HFFc6 (cell line): ENCODE data around the gene VPS52. TPM values are rescaled to one million over a fixed set of nuclear protein-coding genes. Genes with fewer than 3 reads are reported as not detected.

Source experiments
- DNase-seq: peaks from one replicate; pipeline ENCODE4 v3.0.0-alpha.2; 2018
- H3K27ac Mint-ChIP-seq: 2 replicates; pipeline ENCODE4 v1.8.0; 2020; ENCODE audit warnings: mild to moderate bottlenecking, mixed read lengths
- H3K27me3 Mint-ChIP-seq: 2 replicates; pipeline ENCODE4 v1.8.0; 2021; ENCODE audit warnings: mild to moderate bottlenecking, moderate library complexity, mixed read lengths; ENCODE audit not compliant: insufficient read depth
- H3K36me3 Mint-ChIP-seq: 2 replicates; pipeline ENCODE4 v1.8.0; 2021; ENCODE audit warnings: low read depth, mixed read lengths
- H3K4me1 Mint-ChIP-seq: 2 replicates; pipeline ENCODE4 v1.8.0; 2020; ENCODE audit warnings: low read depth, mixed read lengths
- H3K4me3 Mint-ChIP-seq: 2 replicates; pipeline ENCODE4 v1.8.0; 2020; ENCODE audit warnings: mild to moderate bottlenecking, moderate library complexity, mixed read lengths
- H3K9me3 Mint-ChIP-seq: 2 replicates; pipeline ENCODE4 v1.8.0; 2020; ENCODE audit warnings: mild to moderate bottlenecking, mixed read lengths
- microRNA-seq: library from miRNA; unstranded; fragments of <30 nt; microRNA quantifications from one replicate; pipeline ENCODE4, GENCODE V29; 2019
- total RNA-seq, 6 experiments: library from RNA; stranded (reverse); fragmentation: NEBNext Ultra II Directional; extraction: Animal tissue kit (Norgen Biotek cat#: 25700); gene quantifications; 2 replicates in 1 of 6; 3 replicates in 5 of 6; pipeline ENCODE4 v1.2.3, GENCODE V29; 2021
- TF ChIP-seq, protein P1 (sequence below): fragments of 200-600 bp; sonication (generic); IDR thresholded peaks from 2 replicates; pipeline ENCODE4 v1.5.0; 2021; ENCODE audit warnings: antibody characterized with exemption, mild to moderate bottlenecking

VPS52 gene
- total RNA-seq, 6 experiments from 2014 or later = 35.7 to 51.4 (median 44.4) TPM

GRCh38 chr6:33201935-33202334 is 69.7 kb downstream of the VPS52 start:
- Mint-ChIP-seq H3K4me1 (peaks cover 76% of the 10 kb centered on the region), H3K27ac (peak overlapping the region; percentile 100), H3K36me3 (peaks cover 54% of the 10 kb centered on the region), H3K27me3 (no peaks in the 10 kb centered on the region; the same call in 1 of the 2 replicates), H3K4me3 (peak overlapping the region; percentile 100), H3K9me3 (no peaks in the 10 kb centered on the region)
- TF ChIP-seq, protein P1, sequence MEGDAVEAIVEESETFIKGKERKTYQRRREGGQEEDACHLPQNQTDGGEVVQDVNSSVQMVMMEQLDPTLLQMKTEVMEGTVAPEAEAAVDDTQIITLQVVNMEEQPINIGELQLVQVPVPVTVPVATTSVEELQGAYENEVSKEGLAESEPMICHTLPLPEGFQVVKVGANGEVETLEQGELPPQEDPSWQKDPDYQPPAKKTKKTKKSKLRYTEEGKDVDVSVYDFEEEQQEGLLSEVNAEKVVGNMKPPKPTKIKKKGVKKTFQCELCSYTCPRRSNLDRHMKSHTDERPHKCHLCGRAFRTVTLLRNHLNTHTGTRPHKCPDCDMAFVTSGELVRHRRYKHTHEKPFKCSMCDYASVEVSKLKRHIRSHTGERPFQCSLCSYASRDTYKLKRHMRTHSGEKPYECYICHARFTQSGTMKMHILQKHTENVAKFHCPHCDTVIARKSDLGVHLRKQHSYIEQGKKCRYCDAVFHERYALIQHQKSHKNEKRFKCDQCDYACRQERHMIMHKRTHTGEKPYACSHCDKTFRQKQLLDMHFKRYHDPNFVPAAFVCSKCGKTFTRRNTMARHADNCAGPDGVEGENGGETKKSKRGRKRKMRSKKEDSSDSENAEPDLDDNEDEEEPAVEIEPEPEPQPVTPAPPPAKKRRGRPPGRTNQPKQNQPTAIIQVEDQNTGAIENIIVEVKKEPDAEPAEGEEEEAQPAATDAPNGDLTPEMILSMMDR = no peak
- DNase-seq = no peak

GRCh38 chr6:33201147-33201545 is 70.5 kb downstream of the VPS52 start:
- Mint-ChIP-seq H3K9me3 (no peaks in the 10 kb centered on the region), H3K36me3 (peaks cover 55% of the 10 kb centered on the region), H3K27ac (peak overlapping the region; percentile 100), H3K27me3 (no peaks in the 10 kb centered on the region; the same call in 1 of the 2 replicates), H3K4me3 (peak overlapping the region; percentile 100), H3K4me1 (peaks cover 70% of the 10 kb centered on the region)
- TF ChIP-seq, protein P1 = peak; percentile 36
- DNase-seq = no peak

Small RNA genes within 50 kb of the gene (microRNA-seq; reads per million reads assigned to microRNA genes)
- gene MIR219A1 = 6.2 reads per million
- gene MIR6834 = not detected
- not detected for gene MIR6873

Other genes starting within 250 kb of the VPS52 start
- 1 to 10 TPM in 5 of 6 experiments, under 1 TPM in 1; 0.94 to 3.8 (median 1.9) TPM for gene HLA-DPA1, start 198.2 kb downstream of the VPS52 start, total RNA-seq
- gene HLA-DPB1, start 195.9 kb downstream of the VPS52 start, total RNA-seq = 1 to 10 TPM; 1.6 to 4.8 (median 1.9) TPM
- gene COL11A2, start 79.4 kb downstream of the VPS52 start, total RNA-seq = under 1 TPM; 0.15 to 0.69 (median 0.38) TPM
- 10 to 100 TPM; 37.3 to 41.6 (median 38.3) TPM for gene RXRB, start 71.2 kb downstream of the VPS52 start, total RNA-seq
- 100 to 1,000 TPM; 215 to 240 (median 225) TPM for gene SLC39A7, start 71.0 kb downstream of the VPS52 start, total RNA-seq
- gene HSD17B8, start 67.2 kb downstream of the VPS52 start, total RNA-seq = 1 to 10 TPM in 2 of 6 experiments, under 1 TPM in 4; 0.39 to 1.2 (median 0.73) TPM
- 10 to 100 TPM; 43.4 to 55.1 (median 52.1) TPM for gene RING1, start 63.4 kb downstream of the VPS52 start, total RNA-seq
- gene RPS18, start 199 bp upstream of the VPS52 start, total RNA-seq = 1,000 to 10,000 TPM; 1,449 to 2,347 (median 1,965) TPM
- gene B3GALT4, start 5.2 kb upstream of the VPS52 start, total RNA-seq = 1 to 10 TPM in 5 of 6 experiments, under 1 TPM in 1; 0.66 to 3.0 (median 2.7) TPM
- gene WDR46, start 17.4 kb upstream of the VPS52 start, total RNA-seq = 10 to 100 TPM; 71.0 to 89.9 (median 74.6) TPM
- 10 to 100 TPM; 52.1 to 73.7 (median 69.7) TPM for gene PFDN6, start 17.7 kb upstream of the VPS52 start, total RNA-seq
- gene RGL2, start 27.1 kb upstream of the VPS52 start, total RNA-seq = 10 to 100 TPM; 26.7 to 31.6 (median 27.9) TPM
- 100 to 1,000 TPM in 5 of 6 experiments, 10 to 100 TPM in 1; 88.7 to 118 (median 104) TPM for gene TAPBP, start 42.2 kb upstream of the VPS52 start, total RNA-seq
- 10 to 100 TPM; 15.2 to 19.9 (median 17.0) TPM for gene ZBTB22, start 45.9 kb upstream of the VPS52 start, total RNA-seq
- gene DAXX, start 51.1 kb upstream of the VPS52 start, total RNA-seq = 10 to 100 TPM; 44.9 to 53.2 (median 50.4) TPM
- 10 to 100 TPM; 20.6 to 43.5 (median 38.6) TPM for gene KIFC1, start 119.9 kb upstream of the VPS52 start, total RNA-seq
- 10 to 100 TPM; 43.2 to 52.8 (median 51.4) TPM for gene PHF1, start 139.1 kb upstream of the VPS52 start, total RNA-seq
- gene CUTA, start 146.2 kb upstream of the VPS52 start, total RNA-seq = 100 to 1,000 TPM; 464 to 546 (median 536) TPM
- gene SYNGAP1, start 148.2 kb upstream of the VPS52 start, total RNA-seq = 10 to 100 TPM; 10.5 to 15.0 (median 13.3) TPM
- 1 to 10 TPM; 6.4 to 9.2 (median 7.6) TPM for gene ZBTB9, start 182.7 kb upstream of the VPS52 start, total RNA-seq